GM12878 (cell line): ENCODE results near the gene NAT14.

Experiments
- PRDM15 ChIP-seq: fragments of 450-650 bp; formaldehyde crosslinking; IDR thresholded peaks from 2 replicates; pipeline ENCODE4 v1.4.0; 2020; ENCODE audit warnings: mild to moderate bottlenecking, moderate library complexity
- SIX5 ChIP-seq: IDR thresholded peaks from 2 replicates; pipeline ENCODE4 v1.6.1; 2011; ENCODE audit warnings: mild to moderate bottlenecking, low read depth, low read length, moderate library complexity; ENCODE audit not compliant: severe bottlenecking

- TF ChIP-seq PRDM15 (CRISPR knock-in tag) (no peak), SIX5 (no peak)
These were observed 1.9 kb upstream of the NAT14 start for GRCh38 chr19:55482967-55483705.
